Measurements from ENCODE around the gene SYNPR. TPM values are rescaled to one million over a fixed set of nuclear protein-coding genes. Genes with fewer than 3 reads are reported as not detected.
"Not testable (repeated sequence)": the region's sequence is repeated elsewhere in the genome, so short reads cannot be mapped to it uniquely, and the experiment has no call there.

Gene SYNPR
- total RNA-seq, 2 experiments from 2014 or later, result not detected

DNA sequence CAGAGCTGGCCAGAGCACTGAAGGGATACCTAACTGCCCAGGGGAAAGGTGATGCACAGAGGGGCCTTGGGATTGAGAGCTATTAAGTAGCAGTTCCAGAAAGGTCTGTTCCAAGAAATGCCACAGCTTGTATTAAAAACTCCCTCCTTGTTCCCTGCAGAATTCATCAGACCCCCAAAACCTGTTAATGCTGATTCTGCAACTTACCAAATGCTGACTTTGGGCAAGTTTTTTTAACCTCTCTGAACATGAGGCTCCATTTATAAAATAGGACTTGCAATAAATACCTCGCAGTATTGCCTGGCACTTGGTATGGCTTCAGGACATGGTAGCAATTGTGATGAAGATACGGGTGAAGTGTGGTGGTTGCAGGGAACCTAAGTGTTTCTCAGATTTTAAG is 30.1 kb upstream of the SYNPR start:
- Mint-ChIP-seq H3K27ac (no peak overlapping the region), H3K4me3 (no peak overlapping the region), H3K9me3 (no peaks in the 10 kb centered on the region), H3K36me3 (ENCODE audit: low read depth) (no peaks in the 10 kb centered on the region), H3K4me1 (ENCODE audit: low read depth) (no peaks in the 10 kb centered on the region), H3K27me3 (peaks cover 6% of the 10 kb centered on the region)
- POLR2A ChIA-PET, result no interaction called here
- CTCF ChIA-PET, result no interaction called here
- intact Hi-C loops (cut with DNase I, micrococcal nuclease), result no loop called here
- TF ChIP-seq, protein P1, sequence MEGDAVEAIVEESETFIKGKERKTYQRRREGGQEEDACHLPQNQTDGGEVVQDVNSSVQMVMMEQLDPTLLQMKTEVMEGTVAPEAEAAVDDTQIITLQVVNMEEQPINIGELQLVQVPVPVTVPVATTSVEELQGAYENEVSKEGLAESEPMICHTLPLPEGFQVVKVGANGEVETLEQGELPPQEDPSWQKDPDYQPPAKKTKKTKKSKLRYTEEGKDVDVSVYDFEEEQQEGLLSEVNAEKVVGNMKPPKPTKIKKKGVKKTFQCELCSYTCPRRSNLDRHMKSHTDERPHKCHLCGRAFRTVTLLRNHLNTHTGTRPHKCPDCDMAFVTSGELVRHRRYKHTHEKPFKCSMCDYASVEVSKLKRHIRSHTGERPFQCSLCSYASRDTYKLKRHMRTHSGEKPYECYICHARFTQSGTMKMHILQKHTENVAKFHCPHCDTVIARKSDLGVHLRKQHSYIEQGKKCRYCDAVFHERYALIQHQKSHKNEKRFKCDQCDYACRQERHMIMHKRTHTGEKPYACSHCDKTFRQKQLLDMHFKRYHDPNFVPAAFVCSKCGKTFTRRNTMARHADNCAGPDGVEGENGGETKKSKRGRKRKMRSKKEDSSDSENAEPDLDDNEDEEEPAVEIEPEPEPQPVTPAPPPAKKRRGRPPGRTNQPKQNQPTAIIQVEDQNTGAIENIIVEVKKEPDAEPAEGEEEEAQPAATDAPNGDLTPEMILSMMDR (IDR thresholded peaks at IDR 0.05), result no peak
- no peaks in the 10 kb centered on the region for H3K4me1 ChIP-seq (ENCODE audit: insufficient read depth, low read length)
- H3K4me3 ChIP-seq (ENCODE audit: low read length), result no peak overlapping the region
- ATAC-seq (ENCODE audit: poor library complexity), result no peak
- no peaks in the 10 kb centered on the region for H3K36me3 ChIP-seq (ENCODE audit: insufficient read depth, low read length)
- no peak for DNase-seq
- no peaks in the 10 kb centered on the region for H3K27me3 ChIP-seq (ENCODE audit: control insufficient read depth in 1 of 2, insufficient read depth in 2 of 2, low read length in 2 of 2)
- H3K9me3 ChIP-seq (ENCODE audit: control insufficient read depth in 1 of 2, insufficient read depth in 1 of 2, low read length in 2 of 2), result no peaks in the 10 kb centered on the region
- H3K27ac ChIP-seq (ENCODE audit: low read depth in 1 of 2, low read length in 2 of 2), result no peak overlapping the region

DNA sequence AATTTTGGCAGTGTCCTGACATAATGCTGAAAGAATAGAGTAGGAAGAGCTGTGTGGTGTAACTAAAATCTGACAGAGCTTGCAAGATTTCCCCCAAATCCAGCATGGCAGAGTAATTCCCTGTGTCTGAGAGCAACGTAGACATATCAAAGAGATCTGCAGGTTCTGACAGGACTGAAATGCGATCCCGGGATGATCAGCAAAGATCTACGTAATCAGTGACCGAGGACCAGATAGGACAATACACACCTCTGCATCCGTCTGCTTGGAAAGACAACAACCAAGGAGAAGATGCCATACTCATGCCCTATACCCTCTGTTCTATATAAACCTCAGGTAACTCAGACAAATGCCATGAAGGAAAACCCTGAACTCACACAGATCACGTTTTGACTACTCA is 26.6 kb upstream of the SYNPR start:
- ATAC-seq (ENCODE audit: poor library complexity) (no peak), DNase-seq (no peak)
- Histone ChIP-seq H3K9me3 (ENCODE audit: control insufficient read depth in 1 of 2, insufficient read depth in 1 of 2, low read length in 2 of 2) (no peaks in the 10 kb centered on the region), H3K27me3 (ENCODE audit: control insufficient read depth in 1 of 2, insufficient read depth in 2 of 2, low read length in 2 of 2) (no peaks in the 10 kb centered on the region), H3K36me3 (ENCODE audit: insufficient read depth, low read length) (no peaks in the 10 kb centered on the region), H3K4me3 (ENCODE audit: low read length) (no peak overlapping the region), H3K4me1 (ENCODE audit: insufficient read depth, low read length) (no peaks in the 10 kb centered on the region), H3K27ac (ENCODE audit: low read depth in 1 of 2, low read length in 2 of 2) (no peak overlapping the region)
- no peaks in the 10 kb centered on the region for H3K36me3 Mint-ChIP-seq (ENCODE audit: low read depth)
- H3K4me1 Mint-ChIP-seq (ENCODE audit: low read depth), result no peaks in the 10 kb centered on the region
- H3K27me3 Mint-ChIP-seq, result peaks cover 6% of the 10 kb centered on the region
- TF ChIP-seq, protein P1 (IDR thresholded peaks at IDR 0.05), result no peak
- POLR2A ChIA-PET, result no interaction called here
- H3K4me3 Mint-ChIP-seq, result no peak overlapping the region
- CTCF ChIA-PET, result no interaction called here
- H3K27ac Mint-ChIP-seq, result no peak overlapping the region
- H3K9me3 Mint-ChIP-seq, result no peaks in the 10 kb centered on the region
- intact Hi-C loops (cut with DNase I, micrococcal nuclease), result no loop called here

DNA sequence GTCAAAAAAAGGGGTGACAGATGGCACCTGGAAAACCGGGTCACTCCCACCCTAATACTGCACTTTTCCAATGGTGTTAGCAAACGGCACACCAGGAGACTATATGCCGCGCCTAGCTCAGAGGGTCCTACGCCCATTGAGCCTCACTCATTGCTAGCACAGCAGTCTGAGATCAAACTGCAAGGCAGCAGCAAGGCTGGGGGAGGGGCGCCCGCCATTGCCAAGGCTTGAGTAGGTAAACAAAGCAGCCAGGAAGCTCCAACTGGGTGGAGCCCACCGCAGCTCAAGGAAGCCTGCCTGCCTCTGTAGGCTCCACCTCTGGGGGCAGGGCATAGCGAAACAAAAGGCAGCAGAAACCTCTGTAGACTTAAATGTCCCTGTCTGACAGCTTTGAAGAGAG is 22.3 kb upstream of the SYNPR start:
- H3K4me1 Mint-ChIP-seq (ENCODE audit: low read depth); H3K9me3 Mint-ChIP-seq; H3K4me3 ChIP-seq (ENCODE audit: low read length); H3K36me3 Mint-ChIP-seq (ENCODE audit: low read depth); H3K27ac Mint-ChIP-seq; DNase-seq; H3K9me3 ChIP-seq (ENCODE audit: control insufficient read depth in 1 of 2, insufficient read depth in 1 of 2, low read length in 2 of 2); POLR2A ChIA-PET; intact Hi-C loops (cut with DNase I, micrococcal nuclease); H3K4me1 ChIP-seq (ENCODE audit: insufficient read depth, low read length); ATAC-seq (ENCODE audit: poor library complexity); CTCF ChIA-PET; H3K4me3 Mint-ChIP-seq; H3K27me3 ChIP-seq (ENCODE audit: control insufficient read depth in 1 of 2, insufficient read depth in 2 of 2, low read length in 2 of 2); H3K27ac ChIP-seq (ENCODE audit: low read depth in 1 of 2, low read length in 2 of 2); H3K36me3 ChIP-seq (ENCODE audit: insufficient read depth, low read length); H3K27me3 Mint-ChIP-seq: not testable (repeated sequence)

DNA sequence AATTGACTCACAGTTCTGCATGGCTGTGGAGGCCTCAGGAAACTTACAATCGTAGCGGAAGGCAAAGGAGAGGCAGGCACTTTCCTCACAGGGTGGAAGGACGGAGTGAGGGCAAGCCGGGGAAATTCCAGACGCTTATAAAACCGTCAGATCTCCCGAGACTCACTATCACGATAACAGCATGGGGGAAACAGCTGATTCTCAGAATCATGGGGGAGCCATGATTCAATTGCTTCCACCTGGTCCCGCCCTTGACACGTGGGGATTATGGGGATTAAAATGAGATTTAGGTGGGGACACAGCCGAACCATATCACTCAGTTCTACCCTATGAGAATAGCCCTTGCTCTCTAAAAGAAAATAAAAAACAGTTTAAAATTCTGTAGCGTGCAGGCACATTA is 13.4 kb upstream of the SYNPR start:
- no peaks in the 10 kb centered on the region for H3K36me3 Mint-ChIP-seq (ENCODE audit: low read depth)
- ATAC-seq (ENCODE audit: poor library complexity), result no peak
- peaks cover 2% of the 10 kb centered on the region for H3K9me3 Mint-ChIP-seq
- TF ChIP-seq, protein P1 (IDR thresholded peaks at IDR 0.05), result no peak
- H3K4me3 Mint-ChIP-seq, result no peak overlapping the region
- no peaks in the 10 kb centered on the region for H3K27me3 Mint-ChIP-seq
- Histone ChIP-seq H3K4me1 (ENCODE audit: insufficient read depth, low read length) (no peaks in the 10 kb centered on the region), H3K27ac (ENCODE audit: low read depth in 1 of 2, low read length in 2 of 2) (no peak overlapping the region), H3K36me3 (ENCODE audit: insufficient read depth, low read length) (no peaks in the 10 kb centered on the region), H3K9me3 (ENCODE audit: control insufficient read depth in 1 of 2, insufficient read depth in 1 of 2, low read length in 2 of 2) (peaks cover 0 to 4% of the 10 kb centered on the region in 2 experiments), H3K27me3 (ENCODE audit: control insufficient read depth in 1 of 2, insufficient read depth in 2 of 2, low read length in 2 of 2) (no peaks in the 10 kb centered on the region), H3K4me3 (ENCODE audit: low read length) (no peak overlapping the region)
- ChIA-PET POLR2A (no interaction called here), CTCF (no interaction called here)
- no peak for DNase-seq
- H3K4me1 Mint-ChIP-seq (ENCODE audit: low read depth), result no peaks in the 10 kb centered on the region
- intact Hi-C loops (cut with DNase I, micrococcal nuclease), result no loop called here
- no peak overlapping the region for H3K27ac Mint-ChIP-seq
